SU-DHL-6 (cell line): ENCODE data around the gene TSSK3.

ENCODE experiments used
- CTCF ChIP-seq: fragments of 200-600 bp; sonication (generic); IDR thresholded peaks from one replicate; pipeline ENCODE4 v1.5.1; 2017; ENCODE audit warnings: antibody characterized with exemption, mild to moderate bottlenecking, low read length, moderate library complexity; ENCODE audit not compliant: insufficient read depth, poor library complexity, severe bottlenecking
- EZH2phosphoT487 ChIP-seq: fragments of 200-600 bp; sonication (generic), shearing (Covaris generic); conservative IDR thresholded peaks from 2 replicates; pipeline ENCODE4 v1.6.1; 2018; ENCODE audit warnings: mild to moderate bottlenecking, antibody characterized with exemption, low read length, moderate library complexity, mixed read lengths

- no peak for TF ChIP-seq CTCF
- no peak for TF ChIP-seq EZH2phosphoT487
These were observed 40.5 kb upstream of the TSSK3 start for GRCh38 chr1:32321712-32322291.
